ENCODE measurements around the gene TIMP2.
"Not testable (repeated sequence)": the region's sequence is repeated elsewhere in the genome, so short reads cannot be mapped to it uniquely, and the experiment has no call there.

The TIMP2 gene

GRCh38 chr17:78902231-78902630 lies 23.0 kb downstream of the TIMP2 start:
- not testable (repeated sequence) for DNase-seq

GRCh38 chr17:78901806-78902205 lies 23.4 kb downstream of the TIMP2 start:
- DNase-seq = no peak

- no peak for DNase-seq
Observed at GRCh38 chr17:78900816-78901215, 24.4 kb downstream of the TIMP2 start.

- no peak for DNase-seq
Observed at GRCh38 chr17:78899361-78900260, 25.6 kb downstream of the TIMP2 start.

- no peak for DNase-seq
Observed at GRCh38 chr17:78898947-78899346, 26.2 kb downstream of the TIMP2 start.

- DNase-seq = no peak
Observed at GRCh38 chr17:78898075-78898836, 26.9 kb downstream of the TIMP2 start.

- no peak for DNase-seq
Observed at GRCh38 chr17:78897664-78898047, 27.5 kb downstream of the TIMP2 start.

GRCh38 chr17:78896834-78897663 lies 28.1 kb downstream of the TIMP2 start:
- DNase-seq = no peak

- DNase-seq = no peak
Observed at GRCh38 chr17:78896091-78896833, 28.9 kb downstream of the TIMP2 start.

GRCh38 chr17:78895322-78895721 lies 29.9 kb downstream of the TIMP2 start:
- DNase-seq = no peak

GRCh38 chr17:78893684-78894083 lies 31.5 kb downstream of the TIMP2 start:
- no peak for DNase-seq

GRCh38 chr17:78892936-78893379 lies 32.2 kb downstream of the TIMP2 start:
- no peak for DNase-seq

- DNase-seq = no peak
Observed at GRCh38 chr17:78892520-78892919, 32.7 kb downstream of the TIMP2 start.

- DNase-seq = no peak
Observed at GRCh38 chr17:78892062-78892456, 33.1 kb downstream of the TIMP2 start.

GRCh38 chr17:78891406-78892061 lies 33.7 kb downstream of the TIMP2 start:
- no peak for DNase-seq

- DNase-seq = no peak
Observed at GRCh38 chr17:78890498-78890897, 34.7 kb downstream of the TIMP2 start.

GRCh38 chr17:78890096-78890495 lies 35.1 kb downstream of the TIMP2 start:
- not testable (repeated sequence) for DNase-seq

GRCh38 chr17:78889531-78889930 lies 35.7 kb downstream of the TIMP2 start:
- no peak for DNase-seq

- no peak for DNase-seq
Observed at GRCh38 chr17:78888941-78889518, 36.2 kb downstream of the TIMP2 start.

GRCh38 chr17:78886954-78887353 lies 38.2 kb downstream of the TIMP2 start:
- no peak for DNase-seq

GRCh38 chr17:78885956-78886355 lies 39.2 kb downstream of the TIMP2 start:
- no peak for DNase-seq

Measured in amniotic stem cell (primary cell).